Left lung (tissue), 10 donors: ENCODE data around the gene ITIH3. TPM values are rescaled to one million over a fixed set of nuclear protein-coding genes. Genes with fewer than 3 reads are reported as not detected.

Experiments used
- ATAC-seq: fragments of 200-7000 bp; cut with Tn5 transposase; one replicate; pipeline ENCODE4 v1.9.1; 2020; ENCODE audit warnings: moderate library complexity
- DNase-seq, 4 donors: peaks; one replicate each; pipeline ENCODE4 v3.0.0-alpha.2; 2013 to 2020
- H3K27ac ChIP-seq, 2 donors: fragments of 200-600 bp; sonication (generic) in 1 of 2; one replicate each; pipeline versions ENCODE4 v1.5.0 to v1.8.0; 2020 to 2021
- H3K27me3 ChIP-seq, 2 donors: fragments of 200-600 bp; sonication (generic) in 1 of 2; one replicate each; pipeline versions ENCODE4 v1.5.0 to v1.8.0; 2020 to 2021
- H3K36me3 ChIP-seq, 2 donors: fragments of 200-600 bp; sonication (generic) in 1 of 2; one replicate each; pipeline versions ENCODE4 v1.5.0 to v1.8.0; 2020 to 2021
- H3K4me1 ChIP-seq, 2 donors: fragments of 200-600 bp; one replicate each; pipeline ENCODE4 v1.8.0; 2021
- H3K4me3 ChIP-seq, 2 donors: fragments of 200-600 bp; sonication (generic) in 1 of 2; one replicate each; pipeline versions ENCODE4 v1.5.0 to v1.8.0; 2020 to 2021; ENCODE audit warnings: mild to moderate bottlenecking in 1 of 2
- H3K9me3 ChIP-seq, 2 donors: fragments of 200-600 bp; sonication (generic) in 1 of 2; one replicate each; pipeline versions ENCODE4 v1.5.0 to v1.8.0; 2020 to 2021
- CTCF ChIP-seq, 2 donors: fragments of 200-600 bp; sonication (generic) in 1 of 2; IDR thresholded peaks; one replicate each; pipeline versions ENCODE4 v1.5.0 to v1.8.0; 2021; ENCODE audit warnings: antibody characterized with exemption in 2 of 2
- intact Hi-C, 2 donors: fragments of 100-400 bp; cut with DNase I; formaldehyde crosslinking; loops; one replicate each; pipeline versions ENCODE4 v1.11.2 to v1.14.2; 2022
- polyA plus RNA-seq, 6 donors: library from polyadenylated mRNA; unstranded; fragments of 120-200 nt; gene quantifications; one replicate each; pipeline ENCODE4 v1.2.1, GENCODE V29; 2013; ENCODE audit not compliant: insufficient read length in 6 of 6
- total RNA-seq, 2 donors: library from RNA; stranded (reverse); fragmentation: NEBNext Ultra II Directional; extraction: Animal tissue kit (Norgen Biotek cat#: 25700); gene quantifications; one replicate each; pipeline ENCODE4 v1.2.1, GENCODE V29; 2021
- donor health status: DM: no; HTN: yes; CAD: no.
- donor health status: DM: no; HTN: no; CAD: no.

The ITIH3 gene
- total and polyA plus RNA-seq, 8 donors: 1.5 to 5.8 (median 3.4) TPM

- H3K36me3 ChIP-seq: no peaks in the 10 kb centered on the region
- no peaks in the 10 kb centered on the region for H3K4me1 ChIP-seq
- DNase-seq: peak in 1 of 4 donors; percentile 73
- TF ChIP-seq CTCF (IDR thresholded peaks at IDR 0.05): no peak
- no peaks in the 10 kb centered on the region for H3K9me3 ChIP-seq
- no peak for ATAC-seq
- no peaks in the 10 kb centered on the region for H3K27me3 ChIP-seq
- intact Hi-C loops: no loop called here
- H3K27ac ChIP-seq: no peak overlapping the region
- H3K4me3 ChIP-seq: no peak overlapping the region
Observed at GRCh38 chr3:52789746-52790040, 4.9 kb upstream of the ITIH3 start.

GRCh38 chr3:52790337-52790736, 4.3 kb upstream of the ITIH3 start:
- intact Hi-C loops: no loop called here
- ATAC-seq: no peak
- no peaks in the 10 kb centered on the region for H3K4me1 ChIP-seq
- no peaks in the 10 kb centered on the region for H3K9me3 ChIP-seq
- H3K4me3 ChIP-seq: no peak overlapping the region
- H3K27me3 ChIP-seq: no peaks in the 10 kb centered on the region
- no peak for TF ChIP-seq CTCF (IDR thresholded peaks at IDR 0.05)
- no peaks in the 10 kb centered on the region for H3K36me3 ChIP-seq
- H3K27ac ChIP-seq: no peak overlapping the region
- no peak for DNase-seq

- no peak for TF ChIP-seq CTCF (IDR thresholded peaks at IDR 0.05)
- DNase-seq (peak in 1 of 4 donors; percentile 59), ATAC-seq (no peak)
- intact Hi-C loops: no loop called here
- no peak overlapping the region for H3K27ac ChIP-seq
- no peaks in the 10 kb centered on the region for H3K4me1 ChIP-seq
- H3K4me3 ChIP-seq: no peak overlapping the region
- H3K9me3 ChIP-seq: no peaks in the 10 kb centered on the region
- no peaks in the 10 kb centered on the region for H3K27me3 ChIP-seq
- no peaks in the 10 kb centered on the region for H3K36me3 ChIP-seq
Observed at GRCh38 chr3:52790741-52791140, 3.9 kb upstream of the ITIH3 start.

GRCh38 chr3:52791366-52791765, 3.2 kb upstream of the ITIH3 start:
- H3K9me3 ChIP-seq: no peaks in the 10 kb centered on the region
- no peaks in the 10 kb centered on the region for H3K27me3 ChIP-seq
- H3K4me1 ChIP-seq: no peaks in the 10 kb centered on the region
- DNase-seq (peak in 1 of 4 donors; percentile 67), ATAC-seq (no peak)
- TF ChIP-seq CTCF (IDR thresholded peaks at IDR 0.05): no peak
- H3K27ac ChIP-seq: no peak overlapping the region
- intact Hi-C loops: no loop called here
- H3K4me3 ChIP-seq: no peak overlapping the region
- H3K36me3 ChIP-seq: no peaks in the 10 kb centered on the region

GRCh38 chr3:52791928-52792327, 2.7 kb upstream of the ITIH3 start:
- ATAC-seq (no peak), DNase-seq (no peak)
- H3K4me1 ChIP-seq: no peaks in the 10 kb centered on the region
- no peak overlapping the region for H3K27ac ChIP-seq
- H3K36me3 ChIP-seq: no peaks in the 10 kb centered on the region
- TF ChIP-seq CTCF (IDR thresholded peaks at IDR 0.05): no peak
- no peaks in the 10 kb centered on the region for H3K27me3 ChIP-seq
- intact Hi-C loops: no loop called here
- H3K9me3 ChIP-seq: no peaks in the 10 kb centered on the region
- H3K4me3 ChIP-seq: no peak overlapping the region
